Hematopoietic multipotent progenitor cell treated with erythropoietin and hydrocortisone succinate and interleukin-3 and kit ligand, for 4 days (in vitro differentiated cells): ENCODE measurements around the gene PLCH1.

Experiments used
- DNase-seq: peaks from one replicate; pipeline ENCODE4 v3.0.0-alpha.2; 2015

The PLCH1 gene

GRCh38 chr3:155520463-155520862 lies 224.4 kb downstream of the PLCH1 start:
- DNase-seq: no peak

GRCh38 chr3:155519078-155519477 lies 225.8 kb downstream of the PLCH1 start:
- DNase-seq: no peak

DNA sequence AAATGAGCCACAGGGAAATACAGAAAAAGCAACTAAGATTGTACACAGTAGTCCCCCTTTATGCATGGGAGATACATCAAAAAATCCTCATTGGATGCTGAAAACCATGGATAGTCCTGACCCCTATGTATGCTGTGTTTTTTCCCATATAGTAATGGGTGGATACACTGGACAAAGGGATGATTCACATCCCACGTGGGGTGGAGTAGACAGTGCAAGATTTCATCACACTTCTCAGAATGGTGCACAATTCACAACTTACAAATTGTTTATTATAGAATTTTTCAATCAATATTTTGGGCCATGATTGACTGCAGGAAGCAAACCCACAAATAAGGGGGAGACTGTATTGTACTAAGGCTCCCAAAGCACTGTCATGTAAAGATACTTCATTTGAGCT lies 227.0 kb downstream of the PLCH1 start:
- no peak for DNase-seq

- no peak for DNase-seq
These were observed 228.4 kb downstream of the PLCH1 start for GRCh38 chr3:155516439-155516838.

DNA sequence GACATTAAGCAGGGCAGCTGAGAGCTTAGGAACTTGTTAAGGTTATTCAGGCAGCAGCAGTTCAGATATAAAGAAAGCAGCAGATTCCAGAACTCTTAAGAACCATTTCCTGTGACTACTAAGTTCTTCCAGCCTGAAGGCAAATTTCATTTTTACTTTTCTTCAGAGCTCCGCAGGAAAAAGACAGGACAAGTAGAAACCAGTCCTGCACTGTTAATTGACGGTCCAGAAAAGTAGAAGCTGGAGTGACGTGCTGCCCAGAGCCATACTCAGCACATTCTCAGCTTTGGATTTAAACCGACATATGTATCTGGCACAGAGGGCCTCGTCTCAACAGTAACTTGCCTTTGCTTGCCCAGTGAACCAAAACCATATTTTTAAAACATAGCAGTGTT lies 232.0 kb downstream of the PLCH1 start:
- no peak for DNase-seq

- DNase-seq: no peak
These were observed 232.6 kb downstream of the PLCH1 start for GRCh38 chr3:155512175-155512866.

DNA sequence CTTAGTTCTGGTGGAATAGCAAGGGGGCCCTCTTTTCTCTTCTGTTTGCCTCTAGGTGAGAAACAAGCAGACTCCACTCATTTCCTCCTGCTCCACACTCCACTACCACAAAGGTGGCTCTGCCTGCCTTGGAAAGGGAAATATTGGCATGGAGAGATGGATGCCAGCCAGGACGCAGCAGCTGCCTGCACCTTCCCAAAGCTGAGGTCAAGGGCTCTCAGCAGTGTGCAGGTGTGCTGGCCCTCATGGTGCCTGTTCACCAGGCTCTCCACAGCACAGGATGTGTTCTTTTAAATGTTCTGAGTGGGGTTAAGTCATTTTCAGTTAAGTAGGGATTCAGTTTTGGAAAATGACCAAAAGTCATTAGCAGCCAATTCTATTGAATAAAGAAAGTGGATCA lies 240.2 kb downstream of the PLCH1 start:
- no peak for DNase-seq

- DNase-seq: no peak
These were observed 242.2 kb downstream of the PLCH1 start for GRCh38 chr3:155502630-155503029.

GRCh38 chr3:155500194-155500818 lies 244.6 kb downstream of the PLCH1 start:
- DNase-seq: no peak

- no peak for DNase-seq
These were observed 246.8 kb downstream of the PLCH1 start for GRCh38 chr3:155497930-155498647.

DNA sequence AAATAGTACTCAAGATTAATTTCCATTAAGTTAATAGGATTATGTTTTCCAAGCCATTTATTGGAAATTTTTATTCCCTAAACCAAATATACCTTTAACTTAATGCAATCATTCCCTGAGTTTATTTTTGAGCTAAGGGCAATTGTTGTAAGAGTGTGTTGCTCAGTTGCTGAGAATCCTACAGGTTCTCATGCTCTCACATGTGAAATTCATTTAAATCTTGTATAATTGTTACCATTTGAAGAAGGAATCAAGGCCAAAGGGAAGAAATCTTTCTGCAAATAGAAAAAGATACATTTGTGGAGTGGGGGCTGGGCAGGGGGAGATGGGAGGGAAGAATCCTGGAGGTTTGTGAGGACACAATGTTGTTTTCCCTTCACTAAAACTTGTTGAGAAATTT lies 248.7 kb downstream of the PLCH1 start:
- DNase-seq: no peak

DNA sequence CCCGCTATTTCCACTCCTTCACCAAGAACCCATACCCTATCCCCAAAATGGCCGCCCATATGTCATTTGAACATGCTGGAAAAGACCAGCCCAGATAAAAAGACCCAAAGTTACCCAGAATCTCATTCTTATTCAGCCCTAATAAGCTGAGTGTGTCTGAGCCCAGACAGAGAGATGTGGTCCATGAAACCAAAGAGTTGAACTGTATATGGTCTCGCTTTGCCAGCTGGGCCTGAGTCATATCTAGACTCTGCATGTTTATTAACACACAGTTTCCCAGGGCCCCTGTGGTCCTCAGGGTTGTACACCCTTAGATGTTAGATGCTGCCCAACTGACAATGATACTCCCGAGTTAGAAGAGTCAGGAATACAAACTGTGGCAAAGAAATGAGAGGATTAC lies 249.5 kb downstream of the PLCH1 start:
- no peak for DNase-seq

- DNase-seq: peak; percentile 68
These were observed 250.5 kb downstream of the PLCH1 start for GRCh38 chr3:155494332-155494731.

DNA sequence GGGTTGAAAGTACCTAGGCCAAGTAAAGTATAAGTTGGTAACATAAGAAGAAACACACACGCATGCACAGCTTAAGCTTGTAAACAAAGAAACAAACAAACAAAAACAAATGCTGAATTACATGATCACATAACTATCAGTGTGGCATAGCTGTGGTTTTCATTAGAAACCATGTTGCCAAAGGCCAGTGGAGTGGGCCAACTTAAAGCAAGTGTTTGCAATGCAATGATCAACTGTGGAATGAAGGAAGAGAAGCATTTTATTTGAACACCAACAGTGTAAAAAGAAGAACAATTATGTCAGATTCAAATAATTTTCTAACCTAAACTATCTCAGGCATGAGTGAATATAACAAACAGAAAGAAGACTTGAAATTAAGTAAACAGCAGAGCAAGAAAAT lies 252.0 kb downstream of the PLCH1 start:
- DNase-seq: no peak

DNA sequence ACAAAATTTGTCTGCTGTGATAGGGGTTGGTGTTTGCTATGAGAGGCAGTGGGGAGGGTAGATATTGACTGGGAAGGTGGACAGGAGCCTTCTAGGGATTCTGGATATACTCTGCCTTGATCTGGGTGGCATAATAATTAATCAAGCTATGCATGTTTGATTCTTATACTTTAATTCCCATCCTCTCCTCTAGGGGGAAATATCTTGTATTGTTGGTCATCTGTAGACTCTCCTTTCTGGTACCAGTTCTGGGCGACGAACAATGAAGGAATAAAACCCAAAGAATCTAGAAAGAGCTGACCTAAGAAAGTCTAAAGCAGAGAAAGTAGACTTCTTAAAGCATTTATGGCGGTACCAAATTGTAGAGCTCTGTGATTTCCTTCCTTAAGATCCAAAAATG lies 253.2 kb downstream of the PLCH1 start:
- peak; percentile 13 for DNase-seq

DNA sequence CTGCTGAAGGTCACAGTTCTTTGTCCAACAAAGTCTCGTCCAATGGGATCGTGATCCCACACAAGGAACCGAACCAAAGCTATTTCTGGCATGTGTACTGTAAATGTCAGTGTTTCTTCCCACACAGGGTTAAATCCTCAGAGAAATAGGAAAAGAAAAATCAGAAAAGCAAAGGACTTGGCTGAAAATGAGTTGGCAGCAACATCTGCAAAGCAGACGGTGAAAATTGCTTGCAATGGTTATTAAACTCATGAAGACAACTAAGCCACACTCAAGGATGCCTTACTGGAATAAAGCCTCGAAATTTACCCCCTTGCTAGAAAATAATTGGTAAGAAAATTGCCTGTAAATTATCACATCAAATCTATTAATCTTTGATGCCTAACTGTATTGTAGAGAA lies 256.2 kb downstream of the PLCH1 start:
- no peak for DNase-seq

DNA sequence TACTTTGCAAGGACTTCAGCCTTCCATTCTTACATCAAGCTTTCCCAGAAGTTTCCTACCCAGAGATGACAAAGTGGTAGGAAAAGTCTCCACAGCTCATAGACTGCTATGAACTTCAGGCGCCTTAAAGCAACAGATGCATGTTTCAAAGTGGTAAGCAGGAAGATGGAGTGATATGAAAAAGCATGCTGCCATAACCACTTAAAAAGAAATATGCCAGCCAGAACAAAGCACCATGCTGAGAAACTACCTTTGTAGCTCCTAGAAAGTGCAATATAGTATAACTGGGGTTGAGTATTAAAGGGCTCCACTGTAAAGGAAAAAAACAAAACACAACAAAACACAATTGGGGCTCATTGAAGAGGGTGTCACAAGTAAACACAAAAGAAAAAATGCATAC lies 259.0 kb downstream of the PLCH1 start:
- no peak for DNase-seq

- DNase-seq: no peak
These were observed 263.3 kb downstream of the PLCH1 start for GRCh38 chr3:155481591-155481990.

DNA sequence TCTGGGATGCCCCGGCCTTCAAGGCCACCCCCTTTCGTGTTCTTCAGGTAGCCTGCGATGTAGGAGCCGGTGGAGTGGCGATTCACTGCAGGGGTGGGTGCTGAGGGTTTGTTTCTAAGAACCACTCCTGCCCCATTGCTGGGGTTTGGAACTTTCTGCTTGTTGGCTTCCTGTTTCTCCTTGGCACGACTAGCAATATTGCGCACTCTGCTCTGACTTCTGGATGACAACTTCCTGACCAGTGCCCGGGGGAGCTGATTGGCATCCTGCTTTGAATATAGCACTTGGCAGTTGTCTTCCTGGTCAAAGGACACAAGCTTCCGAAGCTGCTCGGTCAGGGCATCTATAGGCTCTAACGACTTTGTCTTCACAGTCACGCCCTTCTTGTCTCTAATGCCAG lies 263.8 kb downstream of the PLCH1 start:
- DNase-seq: no peak

DNA sequence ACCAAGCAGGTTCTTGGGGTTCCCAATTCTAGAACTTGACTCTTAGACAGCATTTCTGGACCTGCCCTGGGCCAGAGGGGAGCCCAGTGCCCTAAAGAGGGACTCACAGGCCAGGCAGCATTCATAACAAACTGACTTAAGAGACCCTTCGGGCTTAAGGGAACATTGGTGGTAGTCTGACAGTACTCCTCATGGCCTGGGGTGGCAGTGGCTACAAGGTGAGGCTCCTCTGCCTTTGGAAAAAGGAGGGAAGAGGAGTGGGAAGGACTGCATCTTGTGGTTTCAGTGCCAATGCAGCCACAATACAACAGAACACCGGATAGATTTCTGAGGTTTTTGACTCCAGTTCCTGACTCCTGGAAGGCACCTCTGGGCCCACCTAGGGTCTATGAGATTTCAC lies 279.2 kb downstream of the PLCH1 start:
- no peak for DNase-seq

DNA sequence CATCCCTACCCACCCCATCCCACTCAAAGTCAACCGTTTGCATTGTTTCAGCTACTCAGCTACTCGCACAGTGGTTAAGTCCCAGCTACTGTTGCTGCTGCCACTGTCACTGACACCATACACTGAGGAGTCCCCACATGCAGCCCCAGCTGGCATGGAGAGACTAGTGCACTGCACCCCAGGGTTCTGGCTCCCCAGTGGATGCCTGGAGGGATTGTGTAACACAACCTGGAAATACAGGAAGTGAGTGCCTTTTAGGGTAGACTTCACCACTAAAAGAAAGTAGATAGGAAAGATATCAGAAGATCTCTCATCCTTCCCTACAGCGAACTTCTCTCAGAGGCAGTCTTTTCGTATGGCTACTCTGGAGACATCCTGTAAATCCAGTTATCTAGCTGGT lies 282.2 kb downstream of the PLCH1 start:
- DNase-seq: peak; percentile 5

DNA sequence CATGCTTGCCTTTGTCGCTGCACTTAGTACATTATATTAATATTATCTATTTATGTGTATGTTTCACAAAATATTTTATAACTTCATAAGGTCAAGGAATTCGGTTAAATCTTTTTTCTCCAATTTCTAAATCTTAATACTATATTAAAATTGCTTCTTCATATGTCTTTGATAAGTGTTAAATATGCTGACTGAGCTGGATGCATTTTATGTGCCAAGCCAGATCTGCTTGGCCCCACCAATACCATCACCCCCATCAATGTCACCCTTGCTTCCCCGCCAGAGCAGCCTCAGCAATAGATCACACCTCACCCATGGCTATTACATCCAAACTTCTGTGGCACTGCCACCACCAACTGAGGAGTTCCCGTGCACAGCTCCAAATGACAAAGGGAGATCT lies 287.3 kb downstream of the PLCH1 start:
- no peak for DNase-seq

DNA sequence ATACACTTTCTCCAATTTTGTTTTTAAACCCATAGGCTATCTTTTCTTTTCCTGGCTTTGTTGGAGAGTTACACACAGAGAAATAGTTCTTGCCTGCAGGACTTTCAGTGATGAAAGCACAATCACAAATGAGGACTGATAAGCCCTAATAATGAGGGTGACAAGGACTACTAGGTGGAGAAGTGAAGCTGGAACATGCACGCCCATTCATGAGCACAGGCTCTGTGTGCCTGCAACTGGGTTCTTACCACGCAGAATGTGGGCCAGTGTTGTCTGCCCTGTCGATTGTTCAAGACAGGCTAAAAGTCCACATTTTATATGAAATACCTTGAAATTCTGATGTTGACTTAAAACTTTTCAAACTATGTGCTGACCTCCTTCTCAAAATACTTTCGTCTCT lies 289.1 kb downstream of the PLCH1 start:
- no peak for DNase-seq

GRCh38 chr3:155453512-155453911 lies 291.4 kb downstream of the PLCH1 start:
- DNase-seq: no peak
